SK-N-SH (cell line): ENCODE measurements around the gene ERO1A. TPM values are rescaled to one million over a fixed set of nuclear protein-coding genes. Genes with fewer than 3 reads are reported as not detected.

Source experiments
- CTCF ChIA-PET: fragments of 300-600, 350-600 bp; formaldehyde crosslinking; extraction: SDS; loops from one replicate; lab custom pipeline; 2021; lab: Yijun Ruan, JAX
- POLR2A ChIA-PET: fragments of 350-600 bp; sonication (Branson Sonifier 250); formaldehyde crosslinking; extraction: SDS; loops from one replicate; lab custom pipeline; 2020; ENCODE audit warnings: antibody characterized with exemption, inconsistent platforms; lab: Yijun Ruan, JAX
- DNase-seq: peaks from one replicate; pipeline ENCODE4 v3.0.0; 2012
- H2AFZ ChIP-seq: fragments of 200-600 bp; sonication (generic); 2 replicates; pipeline ENCODE4 v1.8.1; 2016; ENCODE audit warnings: antibody characterized with exemption, mild to moderate bottlenecking, low read depth
- H3F3A ChIP-seq: fragments of 200-600 bp; sonication (generic); replicated peaks from 2 replicates; pipeline ENCODE3; 2016; ENCODE audit warnings: antibody characterized with exemption, mild to moderate bottlenecking; ENCODE audit not compliant: insufficient read depth
- H3K27ac ChIP-seq, 2 experiments: fragments of 200-500 bp in 1 of 2; fragments of 200-600 bp in 1 of 2; sonication (Bioruptor generic) in 1 of 2; sonication (generic), shearing (Covaris generic) in 1 of 2; 2 replicates each; pipeline versions ENCODE4 v1.5.1 to v1.6.1; 2014 to 2016; ENCODE audit warnings: low read depth in 2 of 2, inconsistent platforms in 1 of 2, low read length in 1 of 2, mild to moderate bottlenecking in 1 of 2, mixed read lengths in 1 of 2
- H3K27me3 ChIP-seq: fragments of 200-600 bp; sonication (generic), shearing (Covaris generic); 2 replicates; pipeline ENCODE4 v1.6.1; 2016; ENCODE audit warnings: mixed run types; ENCODE audit not compliant: insufficient read depth
- H3K36me3 ChIP-seq, 2 experiments: fragments of 200-500 bp in 1 of 2; fragments of 200-600 bp in 1 of 2; sonication (Bioruptor generic) in 1 of 2; sonication (generic) in 1 of 2; replicated peaks in 1 of 2; 2 replicates each; pipeline versions ENCODE3 to v1.5.1; 2014 to 2016; ENCODE audit warnings: low read length in 1 of 2, mild to moderate bottlenecking in 1 of 2; ENCODE audit not compliant: insufficient read depth in 2 of 2, control insufficient read depth in 1 of 2
- H3K4me1 ChIP-seq, 2 experiments: fragments of 200-500 bp in 1 of 2; fragments of 200-600 bp in 1 of 2; sonication (Bioruptor generic) in 1 of 2; sonication (generic), shearing (Covaris generic) in 1 of 2; 2 replicates each; pipeline versions ENCODE4 v1.5.1 to v1.6.1; 2014 to 2016; ENCODE audit warnings: low read depth in 1 of 2, low read length in 1 of 2, mixed run types in 1 of 2; ENCODE audit not compliant: insufficient read depth in 2 of 2, control insufficient read depth in 1 of 2
- H3K4me2 ChIP-seq: fragments of 200-600 bp; sonication (generic), shearing (Covaris generic); 2 replicates; pipeline ENCODE4 v1.6.1; 2017; ENCODE audit warnings: mixed run types
- H3K4me3 ChIP-seq, 2 experiments: fragments of 200-500 bp in 1 of 2; fragments of 200-600 bp in 1 of 2; sonication (Bioruptor generic) in 1 of 2; sonication (generic), shearing (Covaris generic) in 1 of 2; 2 replicates each; pipeline versions ENCODE4 v1.5.1 to v1.8.1; 2014 to 2016; ENCODE audit warnings: low read depth in 2 of 2, inconsistent platforms in 1 of 2, low read length in 1 of 2, mild to moderate bottlenecking in 1 of 2, mixed read lengths in 1 of 2, moderate library complexity in 1 of 2
- H3K79me2 ChIP-seq: fragments of 200-600 bp; sonication (generic); 2 replicates; pipeline ENCODE4 v1.8.1; 2017; ENCODE audit warnings: mild to moderate bottlenecking; ENCODE audit not compliant: insufficient read depth
- H3K9ac ChIP-seq: fragments of 200-600 bp; sonication (generic); 2 replicates; pipeline ENCODE4 v1.6.1; 2017; ENCODE audit warnings: mixed run types
- H3K9me2 ChIP-seq: fragments of 200-600 bp; sonication (generic); 2 replicates; pipeline ENCODE4 v1.6.1; 2017; ENCODE audit warnings: mixed run types
- H3K9me3 ChIP-seq: fragments of 200-600 bp; sonication (generic); 2 replicates; pipeline ENCODE4 v1.6.1; 2017; ENCODE audit warnings: mixed run types, mild to moderate bottlenecking, moderate library complexity
- H4K20me1 ChIP-seq: fragments of 200-600 bp; sonication (generic); 2 replicates; pipeline ENCODE4 v1.6.1; 2017; ENCODE audit warnings: mild to moderate bottlenecking, mixed run types; ENCODE audit not compliant: insufficient read depth
- ELF1 ChIP-seq: IDR thresholded peaks from 2 replicates; pipeline ENCODE4 v1.4.0; 2012
- EZH2phosphoT487 ChIP-seq: fragments of 200-600 bp; sonication (generic); IDR thresholded peaks from 2 replicates; pipeline ENCODE4 v1.6.1; 2017; ENCODE audit warnings: low read depth, mixed run types, mild to moderate bottlenecking, antibody characterized with exemption, moderate library complexity, borderline replicate concordance
- FOXM1 ChIP-seq: IDR thresholded peaks from 2 replicates; pipeline ENCODE4 v1.4.0; 2012; ENCODE audit warnings: low read depth, mild to moderate bottlenecking
- GABPA ChIP-seq: IDR thresholded peaks from 2 replicates; pipeline ENCODE4 v1.4.0; 2012; ENCODE audit warnings: low read depth, mild to moderate bottlenecking
- GATA2 ChIP-seq: sonication (generic); formaldehyde crosslinking; IDR thresholded peaks from 2 replicates; pipeline ENCODE4 v1.5.0; 2020; ENCODE audit warnings: mild to moderate bottlenecking, missing genetic modification reagents
- IRF3 ChIP-seq: fragments of 150-350 bp; IDR thresholded peaks from 2 replicates; pipeline ENCODE4 v1.6.1; 2016; ENCODE audit warnings: mild to moderate bottlenecking, low read depth, low read length
- NFIC ChIP-seq: IDR thresholded peaks from 2 replicates; pipeline ENCODE4 v1.4.0; 2012; ENCODE audit warnings: borderline replicate concordance
- POLR2AphosphoS5 ChIP-seq: IDR thresholded peaks from 2 replicates; pipeline ENCODE4 v1.6.1; 2012; ENCODE audit warnings: low read depth, low read length
- RFX5 ChIP-seq: IDR thresholded peaks from 2 replicates; pipeline ENCODE4 v1.6.1; 2012; ENCODE audit warnings: mild to moderate bottlenecking, improper control_type of control experiment, low read length
- SIN3A ChIP-seq: IDR thresholded peaks from 2 replicates; pipeline ENCODE4 v1.6.1; 2012; ENCODE audit warnings: low read depth, mild to moderate bottlenecking, low read length, moderate library complexity, borderline replicate concordance
- SMC3 ChIP-seq: IDR thresholded peaks from 2 replicates; pipeline ENCODE4 v1.6.1; 2012; ENCODE audit warnings: low read depth, low read length, improper control_type of control experiment
- TAF1 ChIP-seq: IDR thresholded peaks from 2 replicates; pipeline ENCODE4 v1.6.1; 2012; ENCODE audit warnings: low read depth, mild to moderate bottlenecking, low read length, moderate library complexity, borderline replicate concordance
- TEAD4 ChIP-seq: IDR thresholded peaks from 2 replicates; pipeline ENCODE4 v1.4.0; 2012; ENCODE audit warnings: mild to moderate bottlenecking, borderline replicate concordance; ENCODE audit not compliant: insufficient read depth
- YY1 ChIP-seq: IDR thresholded peaks from 2 replicates; pipeline ENCODE4 v1.4.0; 2012; ENCODE audit warnings: low read depth, mild to moderate bottlenecking
- ZBTB33 ChIP-seq: IDR thresholded peaks from 2 replicates; pipeline ENCODE4 v1.4.0; 2012; ENCODE audit warnings: low read depth, borderline replicate concordance
- WGBS: methylation state at CpG from one replicate; pipeline ENCODE4 v1.1.6; 2017; ENCODE audit warnings: low lambda C conversion rate; 5-methylcytosine and 5-hydroxymethylcytosine counted together
- polyA plus RNA-seq, 3 experiments: library from polyadenylated mRNA; depleted of rRNA; stranded (reverse); fragments of >200 nt; gene quantifications; 2 replicates each; pipeline ENCODE4 v1.2.3, GENCODE V29; 2012

ERO1A gene
- polyA plus RNA-seq, 1 of the 3 experiments (the other 2 are of a cell fraction) = 19.3 TPM

DNA sequence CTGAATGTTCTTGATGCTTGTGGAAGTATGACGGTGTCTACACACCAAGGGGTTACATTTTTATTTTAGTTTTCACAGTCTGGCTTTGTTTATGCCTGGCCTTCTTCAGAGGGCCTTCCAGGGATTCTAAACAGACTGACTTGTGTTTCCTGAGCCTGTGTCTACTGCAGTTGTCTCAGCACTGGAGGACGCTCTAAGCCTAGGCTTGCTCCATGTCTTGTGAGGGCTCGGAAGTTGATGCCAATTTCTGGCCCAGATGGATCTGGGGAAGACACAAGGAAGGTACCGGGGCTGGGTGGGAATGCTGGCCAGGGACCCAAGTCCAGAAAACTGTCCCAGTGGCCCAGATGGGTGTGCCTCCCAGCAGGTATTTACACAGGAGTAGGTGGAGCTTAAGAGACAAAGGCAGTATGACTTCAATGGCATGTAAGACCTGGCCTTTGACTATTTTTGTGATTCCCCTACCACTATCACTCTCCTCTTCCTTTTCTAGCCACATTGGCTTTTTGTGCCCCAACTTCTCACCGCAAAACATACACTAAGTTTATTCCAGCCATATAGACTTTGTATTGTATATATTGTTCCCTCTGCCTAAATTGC lies 85.8 kb downstream of the ERO1A start:
- Histone ChIP-seq H3F3A (no peaks in the 10 kb centered on the region), H3K79me2 (no peaks in the 10 kb centered on the region), H2AFZ (no peak overlapping the region), H3K9me3 (no peaks in the 10 kb centered on the region), H3K9me2 (no peaks in the 10 kb centered on the region), H3K36me3 (no peaks in the 10 kb centered on the region), H3K4me2 (no peak overlapping the region), H3K4me1 (no peaks in the 10 kb centered on the region), H3K27me3 (no peaks in the 10 kb centered on the region), H4K20me1 (no peaks in the 10 kb centered on the region), H3K4me3 (no peak overlapping the region), H3K9ac (no peak overlapping the region), H3K27ac (no peak overlapping the region)
- DNase-seq = no peak
- POLR2A ChIA-PET = no interaction called here
- 92% methylated on average over 5 of the region's 5 CpGs for WGBS
- CTCF ChIA-PET = interaction anchor here (0.7 to 0.9 kb wide), 2 partner anchors 18 to 490 kb away, joined by 3 read pairs; no protein-coding TSS in a partner anchor
- TF ChIP-seq NFIC = no peak
- TF ChIP-seq SMC3 = no peak
- TF ChIP-seq SIN3A = no peak
- no peak for TF ChIP-seq GABPA
- no peak for TF ChIP-seq TEAD4
- TF ChIP-seq TAF1 = no peak
- no peak for TF ChIP-seq POLR2AphosphoS5

DNA sequence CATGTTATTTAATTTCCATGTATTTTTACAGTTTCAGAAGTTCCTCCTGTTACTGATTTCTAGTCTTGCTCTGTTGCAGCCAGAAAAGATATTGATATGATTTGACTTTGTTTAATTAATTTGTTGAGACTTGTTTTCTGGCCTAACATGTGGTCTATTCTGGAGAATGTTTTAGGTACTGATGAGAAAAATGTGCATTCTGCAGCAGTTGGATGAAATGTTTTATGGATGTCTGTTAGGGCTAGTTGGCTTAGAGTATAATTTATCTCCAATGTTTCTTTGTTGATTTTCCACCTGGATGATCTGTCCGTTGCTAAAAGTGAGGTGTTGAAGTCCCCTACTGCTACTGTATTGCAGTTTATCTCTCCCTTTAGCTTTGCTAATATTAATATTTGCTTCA lies 88.3 kb downstream of the ERO1A start:
- Histone ChIP-seq H3F3A (no peaks in the 10 kb centered on the region), H3K4me1 (no peaks in the 10 kb centered on the region)
- WGBS = 88% methylated on average over 1 of the region's 1 CpG
- POLR2A ChIA-PET = no interaction called here
- TF ChIP-seq GATA2 (no peak), EZH2phosphoT487 (no peak), SMC3 (no peak), YY1 (no peak), ELF1 (no peak), RFX5 (no peak), ZBTB33 (no peak), TAF1 (no peak), FOXM1 (no peak), IRF3 (no peak), GABPA (no peak)
- TF ChIP-seq, all 33 proteins: peak for 0
- no peaks in the 10 kb centered on the region for H4K20me1 ChIP-seq
- no peaks in the 10 kb centered on the region for H3K79me2 ChIP-seq
- CTCF ChIA-PET = no interaction called here
- H3K4me3 ChIP-seq = no peak overlapping the region
- no peak overlapping the region for H3K4me2 ChIP-seq
- H3K36me3 ChIP-seq = no peaks in the 10 kb centered on the region
- H3K27me3 ChIP-seq = no peaks in the 10 kb centered on the region
- no peak for DNase-seq
- no peak overlapping the region for H2AFZ ChIP-seq
- H3K9ac ChIP-seq = no peak overlapping the region
- no peak overlapping the region for H3K27ac ChIP-seq
- H3K9me3 ChIP-seq = no peaks in the 10 kb centered on the region
- no peaks in the 10 kb centered on the region for H3K9me2 ChIP-seq
